OCI-M1 (cell line): Measurements from ENCODE around the gene C2orf81.

Experiments
- DNase-seq: peaks from one replicate; lab custom pipeline; 2025; lab: John Stamatoyannopoulos, UW

Gene C2orf81

DNA sequence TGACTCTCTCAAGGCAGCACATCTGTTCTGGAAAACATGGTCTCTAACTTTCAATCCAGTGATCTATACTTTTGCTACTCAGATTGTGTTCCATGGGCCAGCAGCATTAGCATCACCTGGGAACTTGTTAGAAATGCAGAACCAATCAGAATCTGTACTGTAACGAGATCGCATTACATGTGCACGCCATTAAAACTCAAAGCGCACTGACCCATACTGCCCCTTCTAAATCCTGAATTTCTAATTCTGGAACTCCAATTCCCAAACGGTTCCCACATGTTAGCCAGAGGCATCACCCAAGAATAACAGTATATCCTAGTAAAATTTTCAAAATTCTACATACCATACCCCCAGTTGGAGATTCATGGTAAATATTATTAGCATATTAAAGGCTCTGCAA lies 30.8 kb downstream of the C2orf81 start:
- DNase-seq, result no peak

DNA sequence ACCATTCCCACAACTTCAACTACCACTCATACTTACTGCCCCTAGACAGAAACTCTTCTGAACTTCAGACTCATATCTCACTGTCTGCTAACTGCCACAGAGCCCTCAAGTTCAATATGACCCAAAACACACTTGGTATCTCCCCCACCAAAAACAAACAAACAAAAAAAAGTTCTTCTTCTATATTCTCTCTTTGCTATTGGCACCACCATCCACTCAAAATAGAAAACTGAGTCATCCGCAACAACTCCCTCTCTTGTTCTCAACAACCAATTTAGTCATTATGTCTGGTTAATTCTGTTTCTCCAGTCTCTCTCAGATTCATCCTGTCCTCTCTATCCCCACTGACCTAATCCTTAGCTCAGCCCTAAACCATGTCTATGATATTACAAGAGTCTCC lies 34.1 kb downstream of the C2orf81 start:
- no peak for DNase-seq

DNA sequence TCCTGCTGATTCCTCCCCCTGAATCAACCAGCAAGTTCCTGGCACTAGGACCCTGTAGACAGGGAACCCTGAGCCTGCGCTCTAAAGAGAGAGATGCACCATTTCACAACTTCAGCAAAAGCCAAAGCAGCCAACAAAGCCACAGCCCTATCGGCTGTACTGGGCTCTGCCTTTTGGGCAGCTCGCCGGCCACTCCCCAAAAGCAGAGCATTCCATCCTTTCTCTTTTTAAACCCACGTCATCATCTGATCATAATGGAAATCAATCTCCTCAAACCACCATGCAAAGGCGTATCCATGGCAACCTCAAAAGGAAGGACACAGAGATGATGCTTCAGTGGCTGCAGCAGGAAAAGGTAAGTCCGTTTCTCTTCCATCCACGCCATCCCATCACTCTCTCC lies 36.0 kb downstream of the C2orf81 start:
- no peak for DNase-seq

DNA sequence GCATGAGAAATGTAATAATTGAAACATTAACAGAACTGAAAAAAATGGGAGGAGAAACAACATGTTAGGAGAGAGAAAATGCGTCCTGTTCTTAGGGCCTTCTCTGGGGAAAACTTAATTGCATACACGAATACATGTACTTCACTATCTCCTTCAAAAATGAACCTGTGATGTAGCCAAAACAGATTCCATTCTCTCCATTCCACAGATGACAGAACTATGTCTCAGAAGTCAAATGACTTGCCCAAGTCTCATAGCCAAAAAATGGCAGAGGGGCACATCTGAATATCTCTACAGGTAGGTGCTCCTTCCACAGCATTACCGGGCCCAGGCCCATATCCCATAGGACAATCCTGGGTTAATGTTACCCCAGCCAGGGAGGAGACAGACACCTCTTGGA lies 37.4 kb downstream of the C2orf81 start:
- no peak for DNase-seq

DNA sequence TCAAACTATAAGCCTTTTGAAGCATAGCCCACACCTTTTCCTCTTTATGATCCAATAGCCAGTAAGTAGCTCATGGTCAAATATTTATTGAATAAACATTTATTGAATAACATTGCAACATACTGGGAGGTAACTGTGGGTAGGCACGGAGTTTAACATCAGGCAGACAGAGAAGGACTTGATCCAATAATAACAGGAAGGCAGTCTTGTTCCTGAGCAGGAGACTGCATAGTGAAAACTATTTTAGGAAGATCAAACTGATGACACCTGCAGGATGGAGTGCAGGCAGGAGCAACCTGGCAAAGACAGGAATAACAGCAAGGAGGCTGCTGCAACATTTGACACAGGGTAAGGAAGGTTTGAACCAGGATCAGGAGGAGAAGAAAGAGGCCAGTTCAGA lies 38.2 kb downstream of the C2orf81 start:
- DNase-seq, result no peak

DNA sequence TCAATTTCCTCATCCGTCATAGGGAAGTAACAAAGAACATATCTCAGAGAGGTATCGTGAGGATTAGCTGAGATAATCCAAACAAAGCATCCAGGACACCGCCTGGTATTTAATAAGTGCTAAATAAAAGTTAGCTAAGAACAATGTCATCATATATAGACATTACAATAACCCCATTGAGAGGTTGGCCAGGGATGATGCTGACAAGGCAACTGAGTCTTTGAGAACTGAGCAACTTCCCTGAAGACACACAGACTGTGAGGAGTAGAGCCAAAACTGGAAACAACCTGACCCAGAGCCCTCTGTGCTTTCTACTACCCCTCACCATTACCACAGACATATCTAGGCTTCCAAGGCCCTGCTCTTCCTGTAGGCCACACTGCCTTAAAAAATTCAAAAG lies 39.7 kb downstream of the C2orf81 start:
- no peak for DNase-seq

DNA sequence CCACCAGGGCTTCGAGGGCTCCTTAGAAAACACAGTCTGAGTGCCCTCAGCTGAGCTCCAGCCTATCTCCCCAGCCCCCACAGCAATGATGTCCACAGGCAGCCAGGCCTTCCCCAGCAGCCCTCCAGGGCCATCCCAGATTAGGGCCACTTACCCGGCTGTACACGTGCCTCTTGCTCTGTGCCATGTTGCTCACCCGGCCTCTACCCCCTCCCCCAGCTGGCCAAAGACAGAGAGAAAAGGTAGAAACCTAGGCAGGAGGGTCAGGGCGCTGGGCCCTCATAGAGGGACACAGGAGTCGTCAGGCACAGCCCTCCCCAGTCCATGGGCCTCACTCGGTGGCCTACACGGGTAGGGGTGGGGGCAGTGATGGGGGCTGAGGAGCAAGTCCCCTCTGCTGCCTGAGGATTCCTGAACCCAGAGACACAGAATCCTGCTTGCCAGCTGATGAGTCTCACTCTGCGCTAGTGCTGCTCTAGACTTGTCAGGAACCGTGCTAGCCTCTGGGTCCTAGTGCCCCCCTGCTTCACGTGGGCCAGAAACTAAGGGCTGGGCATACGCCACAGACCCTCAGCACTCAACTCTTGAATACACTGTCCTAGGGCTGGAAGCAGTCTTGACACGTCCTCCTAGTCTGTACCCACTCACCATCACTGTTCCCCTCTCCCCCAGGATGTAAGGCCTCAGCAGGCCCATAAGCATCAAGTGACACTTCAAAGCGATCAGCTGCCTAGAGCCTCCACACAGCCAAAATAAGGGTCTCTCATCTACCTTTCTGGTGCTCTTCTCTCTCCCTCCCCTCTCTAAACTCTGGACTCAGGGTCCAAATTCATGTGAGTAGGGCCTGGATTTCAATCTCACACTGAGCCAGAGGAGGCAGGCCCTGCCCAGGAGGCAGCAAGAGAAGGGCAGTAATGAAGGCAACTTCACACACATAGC lies 41.3 kb downstream of the C2orf81 start, which contains the start of gene DCTN1:
TSS of gene DCTN1 (minus strand) at position 461 of the 939 bp plus-strand sequence. CDS start at position 187, 274 bp downstream.
- peak; percentile 5 for DNase-seq

DNA sequence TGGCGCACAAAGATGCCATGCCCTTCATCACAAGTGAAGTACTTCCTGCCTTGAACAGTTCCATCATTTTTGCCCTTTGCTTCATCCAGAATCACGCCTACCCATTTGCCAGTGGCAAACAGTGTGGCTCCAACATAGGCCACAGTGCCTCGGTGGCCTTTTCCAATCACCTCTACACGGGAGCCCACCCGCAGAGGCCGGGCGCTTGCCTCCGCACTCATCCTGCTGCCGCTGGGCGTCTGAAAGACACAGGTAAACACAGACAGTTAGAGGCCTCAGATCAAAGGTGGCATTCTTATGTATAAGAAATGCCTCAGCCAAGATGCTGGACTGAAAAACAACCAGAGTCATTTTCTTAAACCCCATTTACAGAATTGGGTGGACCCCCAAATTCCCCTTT lies 43.4 kb downstream of the C2orf81 start:
- DNase-seq, result no peak

DNA sequence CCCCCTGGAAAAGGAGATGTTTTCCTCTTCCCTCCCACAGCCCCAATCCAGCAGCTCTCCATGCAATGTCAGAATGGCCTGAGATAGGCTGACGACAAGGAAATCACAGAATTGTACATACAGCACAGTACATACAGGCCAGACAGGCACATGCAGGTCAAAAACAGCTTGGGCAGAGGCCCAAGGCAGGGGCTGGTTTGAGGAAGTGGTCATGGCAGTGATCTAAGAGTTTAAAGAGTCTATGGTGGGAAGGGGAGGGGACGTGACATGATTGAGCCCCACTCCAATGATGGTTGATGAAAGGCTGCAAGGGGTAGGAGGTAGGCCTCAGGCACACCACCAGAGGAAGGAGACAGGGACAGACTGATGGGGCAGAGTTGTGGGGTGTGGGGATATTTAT lies 45.6 kb downstream of the C2orf81 start:
- peak; percentile 5 for DNase-seq

DNA sequence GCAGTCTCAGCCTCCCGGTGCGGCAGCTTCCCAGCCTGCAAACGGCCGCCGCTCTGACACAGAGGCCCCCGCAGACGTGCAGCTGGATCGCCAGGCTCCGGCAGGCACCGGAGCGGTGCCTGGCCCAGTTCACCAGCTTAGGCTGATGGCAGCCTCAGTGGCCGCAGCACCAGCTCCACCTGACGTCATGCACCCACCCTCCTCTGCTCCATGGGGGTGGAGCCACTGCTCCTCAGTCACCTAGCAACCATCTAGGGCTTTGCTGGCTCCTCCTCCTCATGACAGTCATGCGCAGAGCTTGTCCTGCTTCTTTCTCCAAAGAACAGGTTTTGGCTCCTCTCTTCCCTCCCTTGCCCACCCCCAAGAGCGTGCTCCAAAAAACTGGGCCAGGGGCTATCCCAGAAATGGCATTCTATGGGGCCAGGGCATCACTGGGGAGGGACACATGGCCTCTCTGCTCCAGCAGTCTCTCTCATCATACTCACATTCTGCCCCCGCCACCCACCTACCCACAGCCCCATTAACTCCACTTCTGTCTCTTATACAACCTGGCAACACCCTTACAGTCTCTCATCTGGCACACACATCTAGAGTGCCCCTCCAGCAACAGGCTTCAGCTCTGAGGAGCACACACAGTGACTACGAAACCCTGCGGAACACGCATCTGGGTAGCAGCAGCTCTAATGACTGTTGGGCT lies 46.8 kb downstream of the C2orf81 start:
- no peak for DNase-seq

DNA sequence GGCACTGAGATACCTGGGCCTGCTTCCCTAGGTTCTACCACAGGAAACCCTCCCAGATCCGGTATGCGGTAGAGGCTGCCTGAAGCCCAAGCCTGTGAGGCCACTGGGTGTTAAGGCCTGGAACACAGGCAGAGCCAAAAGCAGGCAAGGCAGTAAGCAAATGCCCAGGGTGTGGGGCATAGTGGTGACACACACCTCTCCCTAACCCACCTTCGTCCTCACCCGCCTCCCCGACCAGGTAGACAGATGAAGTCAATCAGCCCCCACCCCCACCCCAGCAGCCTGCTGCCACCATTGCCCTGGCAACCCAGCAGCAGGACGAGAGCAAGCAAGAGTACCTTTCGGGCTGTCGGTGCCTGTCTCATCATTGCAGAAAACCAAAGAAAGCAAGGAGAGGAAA lies 47.4 kb downstream of the C2orf81 start:
- DNase-seq, result no peak

DNA sequence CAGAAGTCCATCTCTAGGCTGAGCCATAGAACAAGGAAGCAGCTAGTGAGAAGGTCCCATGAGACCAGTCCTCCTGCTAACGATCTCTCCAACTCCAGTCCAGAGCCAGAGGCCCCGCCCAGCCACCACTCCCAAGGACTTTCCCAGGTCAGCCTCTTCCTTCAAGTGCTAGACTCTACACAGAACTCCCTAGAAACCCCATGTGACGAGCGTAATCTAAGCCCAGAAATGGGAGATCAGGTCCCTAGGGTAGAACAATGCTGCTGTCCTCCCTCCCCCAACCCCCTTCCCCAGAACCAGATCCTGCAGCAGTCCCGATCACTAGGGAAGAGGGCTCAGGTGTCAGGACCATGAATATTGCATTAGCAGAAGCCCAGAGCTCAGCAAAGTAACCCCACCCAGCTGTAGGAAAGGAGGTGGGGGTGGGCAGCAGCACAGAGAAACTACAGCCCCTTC lies 48.2 kb downstream of the C2orf81 start:
- no peak for DNase-seq

DNA sequence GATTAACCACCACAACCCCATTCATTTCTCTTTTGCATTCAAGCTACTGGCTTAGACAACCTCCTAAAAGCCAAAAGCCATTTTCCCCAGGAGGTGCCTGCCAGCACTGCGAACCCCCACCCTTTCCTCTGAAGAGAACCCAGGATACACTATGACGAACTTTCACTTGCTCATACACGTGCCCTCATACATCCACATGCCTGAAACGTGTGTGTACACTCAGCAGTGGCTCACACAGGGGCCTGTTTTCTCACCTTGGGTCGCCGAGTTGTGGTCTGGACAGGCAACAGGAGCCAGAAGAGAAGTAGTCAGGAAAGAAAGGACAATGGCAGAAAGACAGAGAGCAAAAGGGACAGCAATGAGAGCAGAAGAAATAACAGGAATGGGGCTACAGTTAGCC lies 48.7 kb downstream of the C2orf81 start:
- no peak for DNase-seq

DNA sequence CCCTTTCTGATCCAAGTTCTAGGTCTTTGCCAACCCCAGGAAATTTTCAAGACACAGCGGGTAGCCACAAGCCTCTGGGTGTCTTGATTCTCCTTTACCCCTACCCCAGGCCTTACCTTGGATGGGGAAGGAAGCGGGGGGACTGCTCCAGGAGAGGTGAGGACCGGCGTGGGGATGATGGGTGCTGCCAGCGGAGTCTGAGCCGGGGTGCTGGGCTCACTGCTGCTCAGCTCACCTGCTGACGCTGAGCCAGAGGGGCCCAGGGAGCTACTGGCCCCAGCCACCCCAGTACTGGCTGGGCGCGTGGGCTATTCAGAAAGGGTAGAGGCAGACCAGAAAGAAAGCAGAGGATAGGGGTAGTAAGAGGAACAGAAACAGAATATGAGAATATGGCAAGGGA lies 50.0 kb downstream of the C2orf81 start:
- no peak for DNase-seq

DNA sequence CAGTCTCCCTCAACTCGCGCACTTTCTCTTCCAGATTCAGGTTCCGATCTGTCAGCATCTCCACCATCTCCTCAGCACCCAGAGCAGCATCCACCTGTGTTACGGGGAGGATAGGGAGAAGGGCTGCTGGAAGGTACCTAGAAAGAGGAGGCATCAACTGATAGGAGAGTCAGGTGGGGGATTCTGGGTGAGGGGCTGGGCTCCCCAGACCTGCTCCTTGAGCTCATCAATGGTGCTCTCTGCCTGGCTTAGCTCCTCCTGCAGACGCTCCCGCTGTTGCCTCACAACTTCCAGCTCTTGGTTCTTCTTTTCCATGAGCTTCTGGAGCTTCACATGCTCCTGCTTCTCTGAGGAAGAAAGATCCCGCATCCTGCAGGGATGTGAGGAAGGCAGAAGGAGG lies 51.4 kb downstream of the C2orf81 start:
- no peak for DNase-seq

DNA sequence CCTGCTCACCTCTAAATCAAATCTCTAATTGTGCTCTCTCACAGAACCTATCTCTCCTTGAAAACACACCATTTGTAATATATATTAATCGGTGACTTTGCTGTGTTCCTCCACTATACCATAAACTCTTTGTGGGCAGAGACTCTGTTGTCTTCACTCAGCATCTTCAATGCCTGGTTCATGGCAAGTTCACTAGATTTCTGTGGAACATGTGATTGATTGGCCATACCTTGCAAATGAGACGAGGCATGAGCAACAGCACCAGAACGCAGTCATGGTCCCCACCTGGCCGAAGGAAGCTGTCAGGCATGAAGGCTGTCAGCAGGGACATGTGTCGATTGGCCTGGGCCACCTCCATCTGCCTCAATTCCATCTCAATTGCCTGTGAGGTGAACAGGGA lies 52.9 kb downstream of the C2orf81 start:
- no peak for DNase-seq

DNA sequence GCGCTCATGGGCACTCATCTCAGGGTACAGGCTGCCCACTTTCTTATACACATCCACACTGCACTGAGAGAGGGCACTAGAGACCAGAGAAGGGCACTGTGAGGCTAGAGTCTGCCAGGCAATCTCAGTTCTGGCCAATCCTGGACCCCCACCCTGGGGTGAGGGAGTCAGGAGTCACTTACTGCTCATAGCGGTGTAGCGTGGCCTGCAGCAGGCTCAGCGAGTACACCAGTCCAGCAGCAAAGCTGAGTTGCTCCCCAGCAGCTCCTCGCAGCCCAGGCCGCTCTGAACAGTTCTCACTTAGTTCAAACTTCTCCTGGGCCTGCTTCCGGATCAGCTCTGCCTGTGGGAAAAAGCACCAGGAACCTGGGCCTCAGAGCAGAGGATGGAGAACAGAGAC lies 53.6 kb downstream of the C2orf81 start:
- no peak for DNase-seq

DNA sequence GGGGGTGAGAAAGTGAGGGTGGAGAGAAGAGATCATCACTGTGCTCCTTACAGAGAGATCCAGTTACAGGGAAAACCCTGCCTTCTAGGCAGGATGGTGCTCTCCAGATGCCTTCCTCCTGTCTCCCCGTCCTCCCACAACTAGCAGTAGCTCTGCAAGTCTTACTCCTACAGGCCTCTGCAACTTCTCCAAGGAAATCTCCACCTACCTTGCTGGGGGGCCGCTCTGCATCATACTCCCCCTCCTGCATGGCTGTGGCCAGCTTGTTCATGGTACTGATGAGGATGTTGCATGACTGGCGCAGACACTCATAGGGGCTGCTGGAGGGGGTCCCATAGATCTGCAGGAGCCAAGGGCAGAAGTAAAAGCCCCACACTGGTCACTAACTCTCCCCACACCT lies 55.4 kb downstream of the C2orf81 start:
- no peak for DNase-seq

DNA sequence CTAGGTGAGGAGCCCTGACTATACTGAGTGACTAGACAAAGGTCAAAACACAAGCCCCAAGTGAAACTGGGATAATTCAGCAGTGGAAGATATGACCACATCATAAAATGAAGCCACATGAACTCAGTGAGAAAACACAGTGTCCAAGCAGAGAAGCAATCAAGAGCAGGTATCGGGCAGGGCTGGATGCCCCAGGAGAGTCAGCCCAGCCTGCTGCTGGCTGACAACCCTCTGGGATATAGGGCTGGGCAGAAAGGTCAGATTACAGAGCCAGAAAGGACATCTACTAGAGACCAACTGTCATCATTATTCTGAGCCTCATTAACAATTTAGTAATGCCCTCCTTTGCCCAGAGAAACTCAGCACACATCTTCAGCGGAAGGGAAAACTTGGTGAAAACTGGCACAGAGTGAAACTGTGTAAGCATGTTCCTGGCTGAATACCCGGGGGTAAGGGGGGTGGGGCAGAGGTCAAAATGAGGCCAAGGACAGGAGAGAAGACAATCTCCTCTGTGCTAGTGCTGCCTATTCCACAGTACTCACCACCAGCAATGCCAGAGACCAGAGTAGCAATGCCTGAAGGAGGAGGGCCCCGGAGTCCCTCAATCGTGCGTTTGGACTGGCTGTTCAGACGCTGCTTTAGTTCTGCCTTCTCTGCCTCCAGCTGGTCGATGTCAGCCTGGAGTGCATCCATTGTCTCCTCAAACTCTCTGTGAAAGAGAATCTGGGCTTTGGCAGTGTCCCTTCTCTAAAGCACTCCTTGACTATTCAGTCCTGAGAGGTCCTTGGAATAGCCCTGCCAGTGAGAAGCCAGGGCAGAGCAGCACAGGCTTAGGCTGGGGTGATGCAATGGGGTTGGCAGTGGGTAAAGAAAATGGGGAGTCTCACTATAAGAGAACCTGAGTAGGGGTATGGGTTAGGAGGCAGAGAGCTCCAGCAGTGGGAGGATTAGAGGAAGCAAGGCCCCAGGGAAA lies 56.6 kb downstream of the C2orf81 start:
- no peak for DNase-seq
